ENCODE data around the gene PIP5K1A.

Gene PIP5K1A

GRCh38 chr1:151158326-151158725 is 40.0 kb upstream of the PIP5K1A start:
- peaks cover 18% of the 10 kb centered on the region for H3K4me1 ChIP-seq (ENCODE audit: insufficient read depth, low read length, severe bottlenecking)
- H3K9me3 ChIP-seq (ENCODE audit: low read length), result no peaks in the 10 kb centered on the region
- H3K4me2 ChIP-seq (ENCODE audit: low read length), result no peak overlapping the region
- H3K79me2 ChIP-seq (ENCODE audit: insufficient read depth, low read length), result no peaks in the 10 kb centered on the region
- no peak overlapping the region for H3K4me3 ChIP-seq (ENCODE audit: low read depth, low read length, poor library complexity, severe bottlenecking)
- TF ChIP-seq CTCF (IDR thresholded peaks at IDR 0.05; ENCODE audit: low read length) (no peak), EZH2 (IDR thresholded peaks at IDR 0.05; ENCODE audit: borderline replicate concordance, low read length) (no peak)
- H3K9me2 ChIP-seq (ENCODE audit: low read depth, low read length), result no peaks in the 10 kb centered on the region
- H3K27ac ChIP-seq (ENCODE audit: low read depth, low read length, poor library complexity, severe bottlenecking), result no peak overlapping the region
- H3F3A ChIP-seq (ENCODE audit: insufficient read depth, low read length), result no peaks in the 10 kb centered on the region
- no peak overlapping the region for H3K9ac ChIP-seq (ENCODE audit: low read length)
- H2AFZ ChIP-seq (ENCODE audit: low read length), result no peak overlapping the region
- H3K36me3 ChIP-seq (ENCODE audit: insufficient read depth, low read length), result peaks cover 19% of the 10 kb centered on the region; the same call in 1 of the 2 replicates
- H4K20me1 ChIP-seq (ENCODE audit: insufficient read depth, low read length), result no peaks in the 10 kb centered on the region
- H3K27me3 ChIP-seq (ENCODE audit: insufficient read depth, low read length), result no peaks in the 10 kb centered on the region

DNA sequence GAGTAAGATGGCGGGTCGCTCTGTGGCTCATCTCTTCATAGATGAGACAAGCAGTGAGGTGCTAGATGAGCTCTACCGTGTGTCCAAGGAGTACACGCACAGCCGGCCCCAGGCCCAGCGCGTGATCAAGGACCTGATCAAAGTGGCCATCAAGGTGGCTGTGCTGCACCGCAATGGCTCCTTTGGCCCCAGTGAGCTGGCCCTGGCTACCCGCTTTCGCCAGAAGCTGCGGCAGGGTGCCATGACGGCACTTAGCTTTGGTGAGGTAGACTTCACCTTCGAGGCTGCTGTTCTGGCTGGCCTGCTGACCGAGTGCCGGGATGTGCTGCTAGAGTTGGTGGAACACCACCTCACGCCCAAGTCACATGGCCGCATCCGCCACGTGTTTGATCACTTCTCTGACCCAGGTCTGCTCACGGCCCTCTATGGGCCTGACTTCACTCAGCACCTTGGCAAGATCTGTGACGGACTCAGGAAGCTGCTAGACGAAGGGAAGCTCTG is 39.6 kb upstream of the PIP5K1A start:
- TF ChIP-seq EZH2 (IDR thresholded peaks at IDR 0.05; ENCODE audit: borderline replicate concordance, low read length) (no peak), CTCF (IDR thresholded peaks at IDR 0.05; ENCODE audit: low read length) (no peak)
- no peak overlapping the region for H3K4me2 ChIP-seq (ENCODE audit: low read length)

DNA sequence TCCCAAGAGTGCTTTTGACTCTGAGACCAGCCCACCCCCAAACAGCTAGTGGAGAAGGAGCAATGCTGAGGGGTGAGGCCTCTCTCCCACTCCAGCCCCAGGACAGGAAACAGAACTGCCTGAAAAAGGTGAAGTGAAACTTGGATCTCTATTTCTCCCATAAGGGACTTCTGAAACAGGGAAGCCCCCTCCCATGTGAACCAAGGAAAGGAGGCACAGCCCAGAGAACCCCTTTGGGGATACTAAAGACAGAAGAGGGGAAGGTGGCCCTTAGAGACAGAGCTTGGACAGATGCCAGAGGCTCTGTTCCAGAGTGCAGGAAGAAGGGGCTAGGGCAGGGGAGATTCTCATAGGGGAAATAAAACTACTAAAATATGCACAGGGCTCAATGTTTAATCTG is 39.0 kb upstream of the PIP5K1A start:
- no peak overlapping the region for H3K4me2 ChIP-seq (ENCODE audit: low read length)
- no peak overlapping the region for H3K4me3 ChIP-seq (ENCODE audit: low read depth, low read length, poor library complexity, severe bottlenecking)
- H3F3A ChIP-seq (ENCODE audit: insufficient read depth, low read length), result no peaks in the 10 kb centered on the region
- H3K27ac ChIP-seq (ENCODE audit: low read depth, low read length, poor library complexity, severe bottlenecking), result no peak overlapping the region
- no peaks in the 10 kb centered on the region for H3K27me3 ChIP-seq (ENCODE audit: insufficient read depth, low read length)
- TF ChIP-seq CTCF (IDR thresholded peaks at IDR 0.05; ENCODE audit: low read length) (no peak), EZH2 (IDR thresholded peaks at IDR 0.05; ENCODE audit: borderline replicate concordance, low read length) (no peak)
- no peaks in the 10 kb centered on the region for H4K20me1 ChIP-seq (ENCODE audit: insufficient read depth, low read length)
- no peaks in the 10 kb centered on the region for H3K9me2 ChIP-seq (ENCODE audit: low read depth, low read length)
- no peaks in the 10 kb centered on the region for H3K79me2 ChIP-seq (ENCODE audit: insufficient read depth, low read length)
- no peak overlapping the region for H3K9ac ChIP-seq (ENCODE audit: low read length)
- H3K9me3 ChIP-seq (ENCODE audit: low read length), result no peaks in the 10 kb centered on the region
- H2AFZ ChIP-seq (ENCODE audit: low read length), result no peak overlapping the region
- peaks cover 19% of the 10 kb centered on the region; the same call in 1 of the 2 replicates for H3K36me3 ChIP-seq (ENCODE audit: insufficient read depth, low read length)
- peaks cover 24% of the 10 kb centered on the region for H3K4me1 ChIP-seq (ENCODE audit: insufficient read depth, low read length, severe bottlenecking)

More for the DNA sequence above, 39.6 kb upstream of the PIP5K1A start:
- Histone ChIP-seq H3K9ac (ENCODE audit: low read length) (no peak overlapping the region), H3K36me3 (ENCODE audit: insufficient read depth, low read length) (peaks cover 19% of the 10 kb centered on the region; the same call in 1 of the 2 replicates), H3K4me3 (ENCODE audit: low read depth, low read length, poor library complexity, severe bottlenecking) (no peak overlapping the region), H3K9me3 (ENCODE audit: low read length) (no peaks in the 10 kb centered on the region), H2AFZ (ENCODE audit: low read length) (no peak overlapping the region), H3K9me2 (ENCODE audit: low read depth, low read length) (no peaks in the 10 kb centered on the region), H3K4me1 (ENCODE audit: insufficient read depth, low read length, severe bottlenecking) (peaks cover 18% of the 10 kb centered on the region), H3F3A (ENCODE audit: insufficient read depth, low read length) (no peaks in the 10 kb centered on the region), H4K20me1 (ENCODE audit: insufficient read depth, low read length) (no peaks in the 10 kb centered on the region), H3K27me3 (ENCODE audit: insufficient read depth, low read length) (no peaks in the 10 kb centered on the region), H3K79me2 (ENCODE audit: insufficient read depth, low read length) (no peaks in the 10 kb centered on the region), H3K27ac (ENCODE audit: low read depth, low read length, poor library complexity, severe bottlenecking) (no peak overlapping the region)
